Mucosa of descending colon (tissue), 3 donors: ENCODE data around the gene ZNF263. TPM values are rescaled to one million over a fixed set of nuclear protein-coding genes. Genes with fewer than 3 reads are reported as not detected.

Source experiments
- ATAC-seq: fragments of 200-7000 bp; cut with Tn5 transposase; one replicate; pipeline ENCODE4 v1.9.1; 2020; ENCODE audit warnings: mild to moderate bottlenecking, moderate library complexity
- DNase-seq, 3 donors: peaks; one replicate each; pipeline ENCODE4 v3.0.0-alpha.2; 2020
- H3K36me3 ChIP-seq: fragments of 200-600 bp; one replicate; pipeline ENCODE4 v1.8.0; 2021; ENCODE audit warnings: low read depth, mild to moderate bottlenecking
- H3K4me1 ChIP-seq: fragments of 200-600 bp; one replicate; pipeline ENCODE4 v1.8.0; 2021; ENCODE audit warnings: low read depth, mild to moderate bottlenecking
- H3K4me3 ChIP-seq: fragments of 200-600 bp; one replicate; pipeline ENCODE4 v1.8.0; 2021; ENCODE audit warnings: mild to moderate bottlenecking
- H3K9me3 ChIP-seq: fragments of 200-600 bp; one replicate; pipeline ENCODE4 v1.8.0; 2021; ENCODE audit warnings: mild to moderate bottlenecking
- intact Hi-C, 2 donors: fragments of 100-400 bp; cut with DNase I in 1 of 2; cut with micrococcal nuclease in 1 of 2; formaldehyde crosslinking; loops; one replicate each; pipeline versions ENCODE4 v1.11.0 to v1.11.1; 2022; cut with DNase I, micrococcal nuclease
- total RNA-seq, 3 donors: library from RNA; stranded (reverse); fragmentation: NEBNext Ultra II Directional in 2 of 3; extraction: Animal tissue kit (Norgen Biotek cat#: 25700) in 2 of 3; gene quantifications; one replicate each; pipeline versions ENCODE4 v1.2.1 to v1.2.4, GENCODE V29; 2021 to 2023
- TF ChIP-seq, protein P1 (sequence below): fragments of 200-600 bp; IDR thresholded peaks from one replicate; pipeline ENCODE4 v1.8.0; 2022; ENCODE audit warnings: antibody characterized with exemption, mild to moderate bottlenecking
- donor health status: DM: no; HTN: no; CAD: no; lungs with moderate emphysema.
- donor health status: DM: no; HTN: no; CAD: no.
- donor health status: DM: no; HTN: yes; CAD: no.

Gene ZNF263
- total RNA-seq, 3 donors from 2014 or later: 20.6 to 24.6 (median 21.0) TPM

DNA sequence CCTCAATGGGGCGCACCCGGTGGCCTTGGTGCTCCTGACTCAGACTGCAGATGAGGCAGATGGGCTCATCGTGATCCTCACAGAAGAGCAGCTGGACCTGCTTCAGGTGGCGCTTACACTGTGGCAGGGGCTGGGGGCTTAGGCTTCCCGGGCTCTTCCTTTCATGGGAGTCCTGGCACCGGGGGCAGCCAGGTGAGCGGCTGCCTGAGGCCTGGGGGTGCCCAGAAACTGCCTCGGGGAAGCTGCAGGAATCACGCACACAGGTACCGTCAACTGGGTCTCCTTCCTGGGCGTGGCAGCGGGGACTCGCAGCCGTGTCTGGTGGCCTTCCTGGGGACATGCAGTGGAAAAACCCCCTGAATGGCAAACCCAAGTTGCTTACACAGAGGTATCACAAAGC lies 33.8 kb upstream of the ZNF263 start:
- Histone ChIP-seq H3K9me3 (no peaks in the 10 kb centered on the region), H3K4me3 (no peak overlapping the region), H3K4me1 (no peaks in the 10 kb centered on the region), H3K36me3 (no peaks in the 10 kb centered on the region)
- intact Hi-C loops: no loop called here
- ATAC-seq (no peak), DNase-seq (no peak)
- TF ChIP-seq, protein P1, sequence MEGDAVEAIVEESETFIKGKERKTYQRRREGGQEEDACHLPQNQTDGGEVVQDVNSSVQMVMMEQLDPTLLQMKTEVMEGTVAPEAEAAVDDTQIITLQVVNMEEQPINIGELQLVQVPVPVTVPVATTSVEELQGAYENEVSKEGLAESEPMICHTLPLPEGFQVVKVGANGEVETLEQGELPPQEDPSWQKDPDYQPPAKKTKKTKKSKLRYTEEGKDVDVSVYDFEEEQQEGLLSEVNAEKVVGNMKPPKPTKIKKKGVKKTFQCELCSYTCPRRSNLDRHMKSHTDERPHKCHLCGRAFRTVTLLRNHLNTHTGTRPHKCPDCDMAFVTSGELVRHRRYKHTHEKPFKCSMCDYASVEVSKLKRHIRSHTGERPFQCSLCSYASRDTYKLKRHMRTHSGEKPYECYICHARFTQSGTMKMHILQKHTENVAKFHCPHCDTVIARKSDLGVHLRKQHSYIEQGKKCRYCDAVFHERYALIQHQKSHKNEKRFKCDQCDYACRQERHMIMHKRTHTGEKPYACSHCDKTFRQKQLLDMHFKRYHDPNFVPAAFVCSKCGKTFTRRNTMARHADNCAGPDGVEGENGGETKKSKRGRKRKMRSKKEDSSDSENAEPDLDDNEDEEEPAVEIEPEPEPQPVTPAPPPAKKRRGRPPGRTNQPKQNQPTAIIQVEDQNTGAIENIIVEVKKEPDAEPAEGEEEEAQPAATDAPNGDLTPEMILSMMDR: no peak

DNA sequence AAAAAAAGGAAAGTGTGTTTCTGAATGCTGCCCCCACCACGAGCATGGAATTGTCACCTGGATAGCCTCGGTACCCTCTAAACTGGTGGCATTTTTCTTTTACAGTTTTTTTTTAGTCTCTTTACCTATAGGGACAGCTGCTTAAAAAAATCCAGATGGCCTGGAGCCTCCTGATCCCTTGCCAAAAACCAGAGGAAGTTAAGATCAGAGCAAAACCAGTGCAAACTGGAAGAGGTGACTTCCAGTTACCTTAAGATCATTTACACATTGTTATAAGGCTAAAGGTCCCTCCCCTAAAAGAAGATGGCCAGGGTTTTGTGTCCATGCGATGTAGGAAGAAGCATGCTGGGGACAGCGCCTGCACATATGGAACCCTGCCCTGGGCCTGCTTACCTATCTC lies 30.3 kb upstream of the ZNF263 start:
- Histone ChIP-seq H3K4me3 (no peak overlapping the region), H3K9me3 (no peaks in the 10 kb centered on the region), H3K36me3 (no peaks in the 10 kb centered on the region), H3K4me1 (no peaks in the 10 kb centered on the region)
- TF ChIP-seq, protein P1: no peak
- intact Hi-C loops: no loop called here
- ATAC-seq: no peak
- no peak for DNase-seq

DNA sequence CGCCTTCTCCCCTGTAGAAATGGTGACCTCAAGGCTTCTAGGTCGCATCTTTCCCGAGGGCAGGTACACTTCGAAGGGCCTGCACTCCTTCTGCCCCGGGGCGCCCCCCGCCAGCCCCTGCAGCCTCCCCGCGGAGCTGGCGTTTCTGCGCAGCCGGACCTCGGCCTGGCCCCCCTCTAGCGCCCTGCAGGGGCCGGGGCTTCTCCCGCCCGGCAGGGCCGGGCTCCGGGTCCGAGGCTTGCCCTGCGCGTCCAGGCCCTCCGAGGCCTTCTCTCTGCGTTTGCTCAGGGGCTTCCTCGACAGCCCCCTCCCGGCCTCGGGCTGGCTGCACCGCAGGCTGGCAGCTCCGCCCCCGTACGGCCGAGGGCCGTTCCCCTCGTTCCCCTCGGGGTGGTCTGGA lies 29.0 kb upstream of the ZNF263 start:
- intact Hi-C loops: no loop called here
- no peak for DNase-seq
- no peaks in the 10 kb centered on the region for H3K9me3 ChIP-seq
- H3K36me3 ChIP-seq: no peaks in the 10 kb centered on the region
- no peak for ATAC-seq
- TF ChIP-seq, protein P1: no peak
- H3K4me3 ChIP-seq: no peak overlapping the region
- no peaks in the 10 kb centered on the region for H3K4me1 ChIP-seq

DNA sequence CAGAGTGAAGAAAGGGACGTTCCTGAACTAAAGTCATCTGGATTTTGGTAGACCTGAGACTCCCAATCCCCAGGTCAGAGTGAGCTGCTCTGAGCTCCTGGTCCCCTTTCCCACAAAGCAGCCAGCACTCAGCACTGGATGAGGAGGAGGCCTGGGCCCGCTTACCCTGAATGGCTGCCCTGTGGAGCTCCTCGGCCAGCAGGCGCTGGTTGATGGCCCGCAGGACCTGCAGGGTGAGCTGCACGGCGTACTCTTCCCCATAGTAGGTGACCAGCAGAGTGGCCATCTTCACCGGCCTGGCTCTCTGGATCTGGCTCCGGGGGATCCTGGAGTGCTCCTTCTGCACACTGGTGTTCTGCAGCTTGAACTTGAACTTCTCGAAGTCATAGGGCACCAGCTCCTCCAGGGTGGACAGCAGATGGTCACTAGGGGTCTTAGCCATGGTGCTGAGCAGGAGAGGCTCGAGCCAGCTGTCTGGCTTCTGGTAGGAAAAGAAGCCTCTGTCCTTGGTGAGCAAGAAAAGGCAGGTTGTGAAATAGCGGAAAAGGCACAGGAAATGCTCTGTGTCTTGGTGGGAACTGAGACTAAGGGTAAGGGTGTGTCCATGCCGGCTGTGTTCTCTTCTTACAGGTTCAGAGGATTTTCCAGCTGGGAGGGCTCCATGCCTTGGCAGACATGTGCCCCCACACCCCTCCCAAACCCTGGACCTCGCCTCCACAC lies 27.0 kb upstream of the ZNF263 start, which contains the start of gene MEFV:
TSS of gene MEFV (minus strand) at position 488 of the 720 bp plus-strand sequence. CDS start at position 442, 46 bp downstream.
- H3K4me3 ChIP-seq: no peak within 1 kb of the TSS
- no peaks in the 10 kb centered on the region for H3K9me3 ChIP-seq
- H3K36me3 ChIP-seq: no peaks in the 10 kb centered on the region
- TF ChIP-seq, protein P1: no peak
- H3K4me1 ChIP-seq: no peaks in the 10 kb centered on the region
- intact Hi-C loops: no loop called here
- ATAC-seq (peak; percentile 25), DNase-seq (peak in 1 of 3 donors; percentile 12)

DNA sequence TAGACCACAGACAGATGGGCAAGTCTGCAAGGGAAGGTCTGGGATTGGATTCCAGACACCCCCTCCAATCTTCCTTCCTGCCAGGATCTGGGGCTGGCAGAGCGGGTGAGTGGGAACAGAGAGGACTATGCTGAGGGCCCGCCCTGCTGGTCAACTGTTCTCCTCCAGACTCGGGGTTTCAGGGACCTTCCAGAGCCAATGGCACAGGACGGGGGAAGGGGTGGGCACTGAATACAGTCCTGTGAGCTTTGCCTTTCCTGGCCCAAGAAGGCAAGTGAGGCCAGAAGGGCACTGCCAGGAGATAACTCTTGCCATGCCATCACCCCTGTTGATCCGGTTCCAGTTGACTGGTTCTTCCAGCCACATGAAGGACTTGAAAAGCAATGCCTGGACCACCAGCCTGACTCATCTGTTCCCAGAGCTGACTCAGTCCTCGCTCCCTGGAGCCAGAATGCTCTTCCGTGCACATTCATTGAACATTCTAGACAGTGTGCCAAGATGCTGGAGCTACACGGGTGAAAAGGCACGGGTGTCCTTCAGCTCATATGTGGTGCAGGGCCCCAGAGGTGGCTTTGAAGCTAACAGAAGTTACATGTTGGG lies 26.3 kb upstream of the ZNF263 start:
- DNase-seq: no peak
- TF ChIP-seq, protein P1: no peak
- H3K36me3 ChIP-seq: no peaks in the 10 kb centered on the region
- H3K4me1 ChIP-seq: no peaks in the 10 kb centered on the region
- H3K4me3 ChIP-seq: no peak overlapping the region
- no peak for ATAC-seq
- no peaks in the 10 kb centered on the region for H3K9me3 ChIP-seq
- intact Hi-C loops: no loop called here
